Measurements from ENCODE around the gene STEAP4.
"Not testable (repeated sequence)": the region's sequence is repeated elsewhere in the genome, so short reads cannot be mapped to it uniquely, and the experiment has no call there.

STEAP4 gene

DNA sequence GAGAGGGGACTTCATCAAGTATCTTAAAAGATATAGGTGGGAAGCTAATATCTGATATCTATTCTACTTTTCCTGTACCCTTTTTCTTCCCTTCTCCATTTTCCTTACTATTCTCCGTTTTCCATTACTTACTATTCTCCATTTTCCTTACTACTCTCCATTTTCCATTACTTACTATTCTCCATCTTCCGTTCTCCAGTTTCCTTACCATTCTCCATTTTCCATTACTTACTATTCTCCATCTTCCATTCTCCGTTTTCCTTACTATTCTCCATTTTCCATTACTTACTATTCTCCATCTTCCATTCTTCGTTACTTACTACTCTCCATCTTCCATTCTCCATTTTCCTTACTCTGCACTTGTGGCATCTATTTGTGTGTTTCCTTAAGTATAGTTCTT is 39.3 kb downstream of the STEAP4 start:
- DNase-seq: no peak
- TF ChIP-seq, protein P1, sequence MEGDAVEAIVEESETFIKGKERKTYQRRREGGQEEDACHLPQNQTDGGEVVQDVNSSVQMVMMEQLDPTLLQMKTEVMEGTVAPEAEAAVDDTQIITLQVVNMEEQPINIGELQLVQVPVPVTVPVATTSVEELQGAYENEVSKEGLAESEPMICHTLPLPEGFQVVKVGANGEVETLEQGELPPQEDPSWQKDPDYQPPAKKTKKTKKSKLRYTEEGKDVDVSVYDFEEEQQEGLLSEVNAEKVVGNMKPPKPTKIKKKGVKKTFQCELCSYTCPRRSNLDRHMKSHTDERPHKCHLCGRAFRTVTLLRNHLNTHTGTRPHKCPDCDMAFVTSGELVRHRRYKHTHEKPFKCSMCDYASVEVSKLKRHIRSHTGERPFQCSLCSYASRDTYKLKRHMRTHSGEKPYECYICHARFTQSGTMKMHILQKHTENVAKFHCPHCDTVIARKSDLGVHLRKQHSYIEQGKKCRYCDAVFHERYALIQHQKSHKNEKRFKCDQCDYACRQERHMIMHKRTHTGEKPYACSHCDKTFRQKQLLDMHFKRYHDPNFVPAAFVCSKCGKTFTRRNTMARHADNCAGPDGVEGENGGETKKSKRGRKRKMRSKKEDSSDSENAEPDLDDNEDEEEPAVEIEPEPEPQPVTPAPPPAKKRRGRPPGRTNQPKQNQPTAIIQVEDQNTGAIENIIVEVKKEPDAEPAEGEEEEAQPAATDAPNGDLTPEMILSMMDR (IDR thresholded peaks at IDR 0.05; ENCODE audit: low read depth, low read length, missing control alignments): no peak
- in situ Hi-C loops (cut with HindIII; ENCODE audit: low pct_ligation_motif_present, low sequenced_read_pairs): no loop called here
- Histone ChIP-seq H3K4me3 (ENCODE audit: low read depth, low read length) (no peak overlapping the region), H3K36me3 (replicated peaks) (no peaks in the 10 kb centered on the region), H3K27me3 (replicated peaks) (no peaks in the 10 kb centered on the region), H3K27ac (no peak overlapping the region)

DNA sequence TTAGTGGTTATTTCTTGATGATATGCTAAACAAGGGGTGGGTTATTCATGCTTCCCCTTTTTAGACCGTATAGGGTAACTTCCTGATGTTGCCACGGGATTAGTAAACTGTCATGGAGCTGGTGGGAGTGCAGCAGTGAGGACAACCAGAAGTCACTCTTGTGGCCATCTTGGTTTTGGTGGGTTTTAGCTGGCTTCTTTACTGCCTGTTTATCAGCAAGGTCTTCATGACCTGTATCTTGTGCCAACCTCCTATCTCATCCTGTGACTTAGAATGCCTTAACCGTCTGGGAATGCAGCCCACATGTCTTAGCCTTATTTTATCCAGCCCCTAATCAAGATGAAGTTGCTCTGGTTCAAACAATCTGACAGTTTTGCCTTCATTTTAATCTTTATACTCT is 41.7 kb downstream of the STEAP4 start:
- H3K36me3 ChIP-seq (replicated peaks); H3K27me3 ChIP-seq (replicated peaks); DNase-seq; H3K4me3 ChIP-seq (ENCODE audit: low read depth, low read length); H3K27ac ChIP-seq; in situ Hi-C loops (cut with HindIII; ENCODE audit: low pct_ligation_motif_present, low sequenced_read_pairs): not testable (repeated sequence)

DNA sequence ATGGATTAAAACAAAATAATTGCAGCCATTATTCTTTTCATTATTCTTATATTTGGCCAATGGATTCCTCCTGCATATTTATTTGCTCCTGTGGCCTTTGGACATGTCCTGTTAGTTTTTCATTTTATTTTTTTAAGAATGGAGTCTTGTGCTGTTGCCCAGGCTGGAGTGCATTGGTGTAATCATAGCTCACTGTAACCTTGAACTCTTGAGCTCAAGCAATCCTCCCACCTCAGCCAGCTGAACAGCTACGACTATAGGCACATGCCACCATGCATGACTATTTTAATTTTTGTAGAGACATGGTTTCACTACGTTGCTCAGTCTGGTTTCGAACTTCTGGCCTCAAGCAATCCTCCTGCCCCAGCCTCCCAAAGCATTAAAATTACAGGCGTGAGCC is 44.1 kb downstream of the STEAP4 start:
- in situ Hi-C loops (cut with HindIII; ENCODE audit: low pct_ligation_motif_present, low sequenced_read_pairs): no loop called here
- Histone ChIP-seq H3K27me3 (replicated peaks) (no peaks in the 10 kb centered on the region), H3K27ac (no peak overlapping the region), H3K4me3 (ENCODE audit: low read depth, low read length) (no peak overlapping the region), H3K36me3 (replicated peaks) (no peaks in the 10 kb centered on the region)
- TF ChIP-seq, protein P1 (IDR thresholded peaks at IDR 0.05; ENCODE audit: low read depth, low read length, missing control alignments): no peak
- no peak for DNase-seq

DNA sequence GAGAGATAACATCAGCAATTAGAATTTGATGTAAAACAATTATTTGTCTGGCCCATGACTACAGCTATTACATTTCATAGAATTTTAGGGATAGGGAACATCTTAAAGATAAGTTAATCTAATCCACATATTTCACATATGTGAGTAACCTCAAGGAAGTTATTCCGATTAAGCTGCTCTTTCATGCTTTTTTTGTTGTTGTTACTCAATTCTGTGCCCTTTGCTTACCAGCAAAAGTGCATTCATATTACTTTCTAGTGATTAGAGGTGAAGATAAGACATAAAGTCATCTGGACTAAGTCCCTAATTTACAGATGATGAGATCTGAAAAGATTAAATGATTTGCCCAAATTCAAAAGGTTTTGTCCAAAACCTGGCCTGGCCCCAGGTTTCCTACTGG is 46.0 kb downstream of the STEAP4 start:
- in situ Hi-C loops (cut with HindIII; ENCODE audit: low pct_ligation_motif_present, low sequenced_read_pairs): no loop called here
- Histone ChIP-seq H3K36me3 (replicated peaks) (no peaks in the 10 kb centered on the region), H3K27me3 (replicated peaks) (no peaks in the 10 kb centered on the region), H3K4me3 (ENCODE audit: low read depth, low read length) (no peak overlapping the region), H3K27ac (no peak overlapping the region)
- DNase-seq: no peak
- TF ChIP-seq, protein P1 (IDR thresholded peaks at IDR 0.05; ENCODE audit: low read depth, low read length, missing control alignments): no peak

DNA sequence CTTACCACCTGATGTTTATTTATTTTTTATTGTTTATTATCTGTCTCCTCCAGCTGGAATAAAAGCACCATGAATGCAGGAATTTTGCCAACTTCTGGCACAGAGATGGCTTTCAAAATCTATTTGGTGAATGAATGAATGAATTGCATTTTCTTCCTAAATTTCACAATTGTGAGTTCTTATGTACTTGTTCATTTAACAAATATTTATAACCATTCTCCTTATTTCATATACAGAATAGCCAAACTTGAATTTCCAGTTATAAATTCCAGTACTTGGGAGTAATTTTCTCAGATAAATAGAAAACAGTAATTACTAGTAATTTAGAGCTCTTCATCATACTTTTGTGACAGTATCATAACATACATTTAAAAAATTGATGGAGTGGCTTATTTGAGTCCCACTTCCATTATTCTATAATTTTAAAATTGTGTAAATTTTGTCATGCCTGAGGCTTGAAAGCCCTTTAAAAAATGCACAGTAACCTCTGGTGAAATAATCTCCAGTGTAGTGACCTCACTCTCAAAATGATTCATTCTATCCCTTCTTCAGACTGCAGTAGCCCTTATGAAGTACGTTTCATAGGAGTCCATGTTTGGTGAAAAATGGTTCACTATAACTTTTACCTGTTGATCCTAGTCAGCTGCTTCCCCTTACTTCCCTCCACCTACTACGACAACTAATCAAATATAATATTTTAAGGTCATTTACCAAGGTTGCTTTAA is 46.9 kb downstream of the STEAP4 start:
- in situ Hi-C loops (cut with HindIII; ENCODE audit: low pct_ligation_motif_present, low sequenced_read_pairs): no loop called here
- TF ChIP-seq, protein P1 (IDR thresholded peaks at IDR 0.05; ENCODE audit: low read depth, low read length, missing control alignments): no peak
- no peaks in the 10 kb centered on the region for H3K36me3 ChIP-seq (replicated peaks)
- no peak overlapping the region for H3K27ac ChIP-seq
- no peak overlapping the region for H3K4me3 ChIP-seq (ENCODE audit: low read depth, low read length)
- H3K27me3 ChIP-seq (replicated peaks): no peaks in the 10 kb centered on the region
- DNase-seq: no peak

DNA sequence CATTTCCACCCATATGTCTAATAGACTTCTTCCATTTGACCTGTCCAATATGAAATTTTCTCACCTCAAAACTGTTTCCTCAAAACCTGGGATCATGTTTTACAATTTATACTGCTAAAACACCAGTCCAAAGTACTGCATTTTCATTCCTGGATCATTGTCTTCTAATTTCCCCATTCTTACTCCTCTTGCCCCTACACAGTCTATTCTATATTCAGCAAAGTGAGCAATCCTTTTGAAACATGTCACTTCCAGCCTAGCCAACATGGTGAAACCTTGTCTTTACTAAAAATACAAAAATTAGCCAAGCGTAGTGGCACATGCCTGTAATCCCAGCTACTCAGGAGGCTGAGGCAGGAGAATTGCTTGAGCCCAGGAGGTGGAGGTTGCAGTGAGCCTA is 48.4 kb downstream of the STEAP4 start:
- in situ Hi-C loops (cut with HindIII; ENCODE audit: low pct_ligation_motif_present, low sequenced_read_pairs); H3K27me3 ChIP-seq (replicated peaks); H3K36me3 ChIP-seq (replicated peaks); DNase-seq; H3K4me3 ChIP-seq (ENCODE audit: low read depth, low read length); H3K27ac ChIP-seq: not testable (repeated sequence)

DNA sequence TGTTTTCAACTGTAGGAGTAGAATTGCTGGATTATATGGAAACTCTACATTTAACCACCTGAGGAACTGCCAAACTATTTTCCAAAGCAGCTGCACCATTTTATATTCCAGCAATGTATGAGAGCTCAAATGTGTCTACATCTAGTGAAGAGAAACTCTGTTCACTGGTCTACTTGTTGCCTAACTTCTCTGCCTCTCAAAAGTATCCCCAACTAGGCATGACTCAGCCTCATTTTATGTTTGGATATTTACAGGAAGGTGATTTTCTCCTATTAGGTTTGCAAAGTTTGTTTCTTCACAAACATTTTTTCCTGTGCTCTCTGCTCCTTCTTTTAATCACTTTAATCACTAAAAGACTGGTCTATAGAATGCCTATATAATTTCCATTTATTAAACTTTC is 49.8 kb downstream of the STEAP4 start:
- Histone ChIP-seq H3K27ac (no peak overlapping the region), H3K27me3 (replicated peaks) (no peaks in the 10 kb centered on the region), H3K4me3 (ENCODE audit: low read depth, low read length) (no peak overlapping the region), H3K36me3 (replicated peaks) (no peaks in the 10 kb centered on the region)
- in situ Hi-C loops (cut with HindIII; ENCODE audit: low pct_ligation_motif_present, low sequenced_read_pairs): no loop called here
- DNase-seq: no peak
- TF ChIP-seq, protein P1 (IDR thresholded peaks at IDR 0.05; ENCODE audit: low read depth, low read length, missing control alignments): no peak

Data from brain microvascular endothelial cell (primary cell).